HG03196 (cell line): Measurements from ENCODE around the gene TNPO3.

Experiments
- ATAC-seq: cut with Tn5 transposase; IDR thresholded peaks from one replicate; pipeline ENCODE4 v1.9.1; 2021; ENCODE audit not compliant: unreplicated experiment

TNPO3 gene

DNA sequence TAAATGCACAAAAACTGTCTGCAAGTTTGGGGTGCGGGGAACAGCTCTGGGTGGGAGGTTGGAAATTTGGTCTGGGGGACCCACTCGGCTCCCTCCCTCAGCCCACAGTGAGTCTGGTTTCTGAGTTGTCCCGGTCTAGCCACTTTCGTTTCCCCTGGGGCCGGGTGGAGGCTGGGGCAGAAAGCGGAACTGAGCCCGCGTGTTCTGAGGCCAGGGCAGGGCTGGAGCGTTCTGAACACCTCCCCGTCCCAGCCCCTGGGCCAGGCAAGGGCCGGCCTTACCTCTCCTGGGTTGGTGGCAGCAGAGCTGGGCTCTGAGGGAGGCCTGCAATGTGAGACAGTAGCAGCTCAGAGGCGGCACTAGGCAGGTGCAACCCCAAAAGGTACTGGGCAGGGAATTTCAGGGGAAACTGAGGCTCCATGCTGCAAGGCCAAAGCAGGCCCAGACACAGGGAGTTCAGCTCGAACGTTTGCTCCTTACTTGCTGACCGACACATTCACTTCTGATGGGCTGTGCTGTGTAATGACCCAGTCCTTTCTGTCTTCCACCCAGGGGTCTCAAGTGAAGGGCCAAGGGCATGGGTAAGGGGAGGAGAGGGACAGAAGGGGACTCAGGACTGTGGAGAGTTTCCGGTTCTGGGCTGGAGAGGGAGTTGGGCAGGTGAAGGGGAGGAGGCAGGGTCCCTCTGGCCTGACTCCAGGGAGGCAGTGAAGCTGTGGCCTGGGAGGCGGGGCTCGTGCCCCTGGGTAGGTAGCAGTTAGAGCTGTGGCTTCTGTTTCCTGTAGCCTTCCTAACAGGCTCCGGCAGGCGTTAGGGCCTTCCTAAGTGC is 114.2 kb downstream of the TNPO3 start:
- ATAC-seq: peak; percentile 42

DNA sequence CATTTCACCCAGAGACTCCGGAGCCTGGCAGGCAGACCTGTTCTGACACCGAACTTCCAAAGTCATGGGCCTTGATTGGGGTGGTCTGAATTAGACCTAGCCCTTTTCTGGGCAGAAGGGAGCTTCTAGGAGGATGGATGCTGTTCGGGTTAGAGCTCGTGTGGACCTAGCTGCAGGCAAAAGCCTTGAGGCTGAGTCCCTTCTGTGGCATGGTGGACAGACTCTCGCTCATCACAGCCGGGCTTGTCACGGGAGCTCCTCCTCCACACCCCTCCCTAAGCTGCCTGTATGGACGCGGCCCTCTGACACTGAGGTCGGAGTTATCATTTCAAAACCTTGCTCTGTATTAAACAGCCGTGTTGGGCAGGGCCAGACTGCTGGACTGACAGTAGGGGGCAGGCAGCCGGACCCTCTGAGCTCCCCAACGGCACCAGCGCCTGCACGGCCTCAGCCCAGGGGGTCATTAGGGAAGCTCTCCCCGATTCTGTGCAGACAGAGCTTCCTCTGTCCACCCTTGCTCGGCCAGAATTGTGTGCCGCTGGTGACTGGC is 115.0 kb downstream of the TNPO3 start:
- peak; percentile 2 for ATAC-seq

DNA sequence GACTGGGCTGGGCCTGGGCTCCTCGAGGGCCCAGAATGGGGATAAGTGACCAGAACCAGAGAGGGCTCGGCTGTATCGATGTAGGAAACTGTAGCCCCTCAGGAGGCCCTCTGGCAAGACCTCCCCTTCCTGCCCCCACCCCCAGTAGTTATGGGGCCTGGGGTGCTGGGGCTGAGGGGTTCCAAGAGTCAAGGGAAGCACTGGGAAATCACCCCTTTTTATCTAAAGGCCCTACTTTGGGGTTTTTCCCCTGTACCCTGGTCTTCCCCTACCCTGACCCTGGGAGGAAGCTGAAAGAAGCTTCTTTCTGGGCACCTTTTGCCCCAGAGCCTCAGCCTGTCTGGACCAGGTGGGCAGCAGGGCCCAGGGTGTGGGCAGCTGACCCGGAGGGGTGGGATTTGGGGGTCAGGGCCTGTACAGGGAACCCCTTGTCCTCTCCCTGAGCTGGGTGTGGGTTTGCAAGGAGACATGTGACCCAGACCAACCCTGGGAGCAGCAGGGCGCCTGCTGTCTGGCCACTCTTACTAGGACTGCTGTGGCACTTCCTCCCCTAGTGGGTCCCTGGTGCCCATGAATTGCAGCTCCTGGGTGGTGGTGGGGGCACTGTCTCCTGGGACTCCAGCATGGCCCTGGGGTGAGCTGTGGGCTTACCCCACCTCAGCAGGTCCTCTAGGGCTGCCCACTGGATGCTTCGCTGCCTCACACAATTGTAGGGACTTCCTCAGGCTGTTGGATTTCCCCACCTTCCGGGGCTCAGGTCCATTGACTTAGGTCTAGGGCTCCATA is 115.6 kb downstream of the TNPO3 start:
- peak; percentile 21 for ATAC-seq

DNA sequence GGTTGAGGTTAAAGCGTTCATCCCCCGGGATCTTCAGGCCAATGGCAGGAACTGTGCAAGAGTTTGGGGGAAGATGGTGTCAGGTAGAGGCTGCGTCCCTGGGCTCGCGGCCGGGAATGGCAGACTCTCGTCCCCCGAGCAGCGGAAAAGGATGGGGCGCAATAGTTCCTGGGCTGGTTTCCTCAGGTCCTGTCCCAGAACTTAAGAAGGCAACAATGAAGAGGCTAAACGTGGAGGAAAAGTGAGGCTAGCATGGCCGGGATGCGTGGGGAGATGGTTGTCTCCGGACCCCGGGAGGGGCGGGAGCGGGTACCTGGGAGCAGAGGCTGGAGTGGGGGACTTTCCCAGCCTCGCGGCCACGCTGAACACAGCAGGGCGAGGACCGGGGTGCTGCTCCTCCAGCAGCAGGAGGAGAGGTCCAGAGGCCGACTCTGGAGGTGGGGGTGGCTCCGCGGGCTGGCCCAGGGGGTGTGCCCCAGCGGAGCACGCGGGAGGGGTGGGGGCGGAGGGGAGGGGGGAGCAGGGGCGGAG is 116.3 kb downstream of the TNPO3 start:
- ATAC-seq: peak; percentile 13

DNA sequence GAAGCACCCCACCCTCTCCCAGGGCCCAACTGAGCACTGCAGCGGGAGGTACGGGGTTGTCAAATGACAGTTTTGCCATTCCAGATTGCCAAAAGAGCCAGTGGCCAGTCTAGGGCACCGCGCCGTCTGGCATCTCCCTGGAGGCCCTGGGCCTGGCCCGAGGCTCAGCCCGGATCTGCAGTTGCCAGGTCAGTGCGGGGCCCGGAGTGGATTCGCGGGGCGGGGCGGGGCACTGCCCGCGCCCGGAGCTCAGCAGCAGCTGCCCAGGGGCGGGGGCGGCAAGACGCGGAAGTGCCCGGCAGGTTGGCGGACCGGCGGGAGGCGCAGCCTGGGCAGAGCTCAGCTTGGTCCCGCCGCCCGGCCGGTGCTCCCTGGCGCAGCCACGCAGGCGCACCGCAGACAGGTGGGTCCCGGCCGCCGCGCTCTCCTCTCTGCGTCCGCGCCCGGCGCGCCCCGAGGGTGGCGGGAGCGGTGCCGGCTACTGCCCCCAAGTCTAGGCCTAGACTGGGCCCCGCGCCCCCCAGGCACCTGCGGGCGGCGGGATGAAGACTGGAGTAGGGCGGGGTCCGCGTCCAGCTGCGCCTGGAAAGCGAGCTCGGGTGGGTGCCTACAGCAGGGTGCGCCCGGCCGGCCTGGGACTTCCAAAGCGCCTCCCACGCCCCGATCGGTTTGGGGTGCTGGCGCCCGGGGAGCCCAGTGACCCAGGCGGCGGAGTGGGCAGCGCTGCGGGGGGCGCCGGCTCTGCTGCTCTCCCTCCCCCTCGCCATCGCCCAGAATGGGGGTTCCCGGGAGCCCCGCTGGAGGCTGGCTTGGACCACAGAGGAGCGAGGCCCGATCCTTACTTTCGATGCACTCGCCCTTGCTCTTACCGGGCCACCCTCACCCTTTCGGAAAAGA is 117.0 kb downstream of the TNPO3 start, which contains the start of gene IRF5:
TSS of gene IRF5 (plus strand) at position 281 of the 897 bp plus-strand sequence. CDS start 4,155 bp downstream, outside the sequence.
- peak; percentile 17 for ATAC-seq

DNA sequence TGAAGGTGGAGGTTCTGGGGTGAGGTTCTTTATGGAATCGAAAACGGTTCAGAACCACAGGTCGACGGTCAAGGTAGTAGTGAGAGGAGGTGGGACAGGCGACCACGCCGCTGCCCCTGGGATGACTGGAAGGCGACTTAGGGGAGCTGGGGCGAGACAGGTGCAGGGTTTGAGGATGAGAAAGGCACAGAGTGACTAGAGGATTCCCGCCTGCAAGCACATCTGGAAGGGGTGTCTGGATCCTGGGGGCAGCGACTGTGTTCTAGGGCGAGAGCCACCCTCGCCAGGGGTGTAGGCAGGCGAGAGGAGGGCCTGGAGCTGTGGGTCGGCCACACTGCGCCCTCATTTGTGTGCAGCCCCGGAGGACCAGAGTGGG is 117.7 kb downstream of the TNPO3 start:
- peak; percentile 2 for ATAC-seq

DNA sequence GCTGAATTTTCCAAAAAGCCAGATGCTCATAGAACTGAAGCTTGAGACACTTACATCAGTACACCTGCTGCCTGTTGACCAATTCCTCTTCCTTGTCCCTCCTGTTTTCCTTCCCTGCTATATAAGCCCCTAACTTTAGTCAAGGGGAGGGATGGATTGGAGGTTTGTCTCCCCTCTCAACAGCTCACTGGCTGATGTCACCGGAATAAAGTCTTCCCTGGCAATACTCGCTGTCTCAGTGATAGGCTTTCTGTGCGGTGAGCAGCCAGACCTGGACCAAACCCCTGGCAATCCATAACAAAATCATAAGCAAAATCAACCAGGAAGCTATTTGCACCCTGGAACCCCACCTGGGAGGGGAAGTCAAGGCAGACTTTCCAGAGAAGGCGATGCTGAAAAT is 118.1 kb downstream of the TNPO3 start:
- no peak for ATAC-seq

DNA sequence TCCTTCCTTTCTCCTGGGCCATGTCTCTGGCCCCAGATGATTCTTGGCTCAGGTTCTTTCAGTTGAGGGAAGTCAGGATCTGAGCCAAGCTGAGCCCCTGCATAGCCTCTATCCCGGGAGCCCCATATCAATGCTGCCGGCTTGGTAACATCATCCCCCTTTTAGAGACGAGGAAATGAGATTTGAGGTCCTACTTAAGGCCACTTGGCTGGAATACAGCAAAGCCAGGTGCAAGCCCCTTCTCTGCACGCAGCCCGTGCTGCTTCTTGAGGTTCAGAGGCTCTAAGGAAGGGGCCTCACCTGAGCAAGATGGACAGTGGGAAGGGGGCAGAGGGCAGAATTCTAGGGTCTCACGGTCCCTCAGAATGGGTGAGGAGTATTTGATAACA is 119.6 kb downstream of the TNPO3 start:
- ATAC-seq: no peak

DNA sequence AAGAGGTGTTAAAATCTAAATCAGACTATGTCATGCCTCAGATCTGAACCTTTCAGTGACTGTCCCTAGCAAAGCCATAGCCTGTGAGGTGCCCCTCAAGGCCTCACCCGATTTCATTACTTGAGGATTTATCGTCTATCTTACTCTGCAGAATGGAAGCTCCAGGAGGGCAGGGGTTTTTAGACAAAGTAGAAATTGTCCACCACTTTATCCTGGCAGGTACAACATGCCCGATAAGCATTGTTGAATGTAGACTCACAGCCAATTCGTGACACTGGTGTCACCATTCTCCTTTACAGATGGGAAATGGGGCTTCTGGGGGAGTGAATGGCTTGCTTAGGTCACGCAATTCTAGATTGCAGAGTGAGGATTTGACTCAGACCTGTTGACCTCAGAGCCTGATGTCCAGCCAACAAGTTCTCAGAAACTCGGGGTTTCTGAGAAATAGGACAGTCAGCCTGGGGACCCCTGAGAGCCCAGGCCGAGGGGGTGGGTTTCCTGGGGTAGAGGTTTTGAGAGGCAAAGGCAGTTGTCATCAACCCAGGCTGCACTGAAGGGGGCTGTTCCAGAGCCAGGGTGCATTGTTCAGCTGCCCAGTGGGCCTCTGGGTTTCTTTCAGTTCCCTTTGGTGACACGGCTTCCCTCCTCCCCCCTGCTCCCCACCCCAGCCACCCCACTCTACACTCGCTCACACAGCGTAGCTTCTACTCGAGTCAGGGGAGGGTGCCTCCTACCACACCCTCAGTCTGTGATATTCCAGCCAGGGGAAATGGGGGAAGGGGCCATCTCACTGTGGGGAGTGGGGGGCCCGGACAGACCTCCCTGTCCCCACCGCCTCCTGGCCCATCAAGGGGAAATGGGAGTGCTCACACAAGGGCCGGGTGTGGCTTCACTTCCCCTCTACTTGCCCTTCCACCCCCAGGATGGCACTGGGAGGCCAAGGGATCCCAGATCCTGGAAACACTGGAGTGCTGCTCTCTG is 120.3 kb downstream of the TNPO3 start:
- peak; percentile 16 for ATAC-seq

DNA sequence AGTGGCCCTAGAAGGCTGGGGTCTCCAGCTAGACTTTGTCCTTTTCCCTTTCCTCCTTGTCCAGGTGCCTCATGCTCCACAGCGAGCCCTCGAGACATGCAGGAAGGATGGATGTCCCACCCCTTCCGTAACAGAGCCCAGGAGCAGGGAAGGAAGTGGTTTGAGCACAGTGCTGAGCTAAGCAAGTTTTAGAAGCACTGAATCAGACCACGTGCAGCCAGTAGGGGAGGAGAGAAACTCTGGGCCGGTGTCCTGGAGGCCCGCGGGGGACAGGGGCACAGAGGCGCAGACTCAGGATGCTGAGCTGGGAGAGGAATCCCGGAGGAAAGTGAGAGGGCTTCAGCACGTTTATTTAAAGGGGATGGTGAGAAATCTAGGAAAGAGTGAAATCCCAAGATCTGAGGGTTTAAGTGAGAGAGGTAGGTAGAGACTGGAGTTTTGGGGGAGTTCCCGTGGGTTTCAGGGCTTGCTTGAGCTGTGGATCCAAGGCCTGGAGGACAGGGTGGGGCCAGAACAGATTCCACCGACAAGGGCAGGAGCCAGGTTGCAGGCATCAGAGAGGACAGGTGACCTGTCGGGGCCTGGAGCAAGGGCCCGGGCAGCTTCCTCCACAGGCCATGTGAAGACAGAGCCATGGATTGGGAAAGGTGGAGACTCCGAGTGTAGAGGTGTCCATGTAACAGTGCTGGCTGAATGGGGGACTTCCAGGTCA is 121.6 kb downstream of the TNPO3 start:
- no peak for ATAC-seq

DNA sequence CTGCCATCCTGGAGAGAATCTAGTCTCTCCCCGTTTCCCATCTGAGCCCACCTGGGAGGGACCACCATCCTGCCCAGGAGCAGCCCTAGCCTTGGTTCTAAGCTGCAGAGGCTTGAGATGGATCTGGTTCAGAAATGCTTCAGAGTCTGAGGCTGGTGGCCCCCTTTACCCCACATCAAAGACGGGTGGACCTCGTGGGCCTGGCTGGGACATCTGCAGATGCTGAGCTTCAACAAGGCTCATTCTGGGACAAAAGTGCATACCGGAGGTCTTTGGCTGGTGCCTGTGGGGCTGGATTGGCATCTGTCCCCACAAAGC is 122.1 kb downstream of the TNPO3 start:
- ATAC-seq: no peak

DNA sequence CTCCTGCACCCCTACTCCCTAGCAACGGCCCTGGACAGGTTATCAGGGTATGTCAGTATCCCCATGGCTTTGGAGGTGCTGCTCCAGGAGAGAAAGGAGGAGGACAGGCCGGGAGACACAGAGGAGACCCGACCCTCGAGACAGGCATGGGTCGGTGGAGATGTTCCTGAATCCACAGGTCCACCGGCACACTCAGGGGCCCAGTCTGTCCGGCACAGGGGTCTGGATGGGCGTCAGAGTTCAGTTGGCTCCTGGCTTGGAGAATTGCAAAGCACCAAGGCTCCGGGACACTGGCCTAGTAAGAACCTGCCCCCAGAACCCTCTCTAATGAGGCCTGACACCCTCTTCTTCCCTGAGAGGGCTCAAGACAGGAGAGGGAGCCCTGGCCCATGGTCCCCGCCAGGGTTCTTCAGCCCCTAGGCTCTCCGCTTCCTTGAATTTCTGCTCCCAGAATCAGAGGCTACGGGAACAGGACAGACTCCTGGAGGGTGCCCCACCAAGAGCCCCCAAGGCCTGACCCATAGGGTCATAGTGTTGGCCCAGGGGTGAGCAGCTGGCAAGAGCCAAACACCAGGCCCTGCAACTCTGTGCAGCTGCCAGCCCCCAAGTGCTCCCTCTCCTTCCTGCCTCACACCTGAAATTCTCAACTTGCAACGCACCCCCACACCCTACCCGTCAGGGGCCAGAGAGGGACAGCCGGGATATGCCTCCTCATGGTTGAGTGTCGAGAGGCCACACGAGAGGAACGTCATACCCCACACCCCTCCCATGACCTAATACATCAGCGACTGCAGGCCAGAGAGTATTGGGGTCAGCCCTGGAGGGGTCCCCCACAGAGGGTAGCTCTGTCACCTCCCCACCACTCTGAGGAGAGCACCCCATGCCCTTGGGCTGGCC is 122.7 kb downstream of the TNPO3 start:
- ATAC-seq: no peak

DNA sequence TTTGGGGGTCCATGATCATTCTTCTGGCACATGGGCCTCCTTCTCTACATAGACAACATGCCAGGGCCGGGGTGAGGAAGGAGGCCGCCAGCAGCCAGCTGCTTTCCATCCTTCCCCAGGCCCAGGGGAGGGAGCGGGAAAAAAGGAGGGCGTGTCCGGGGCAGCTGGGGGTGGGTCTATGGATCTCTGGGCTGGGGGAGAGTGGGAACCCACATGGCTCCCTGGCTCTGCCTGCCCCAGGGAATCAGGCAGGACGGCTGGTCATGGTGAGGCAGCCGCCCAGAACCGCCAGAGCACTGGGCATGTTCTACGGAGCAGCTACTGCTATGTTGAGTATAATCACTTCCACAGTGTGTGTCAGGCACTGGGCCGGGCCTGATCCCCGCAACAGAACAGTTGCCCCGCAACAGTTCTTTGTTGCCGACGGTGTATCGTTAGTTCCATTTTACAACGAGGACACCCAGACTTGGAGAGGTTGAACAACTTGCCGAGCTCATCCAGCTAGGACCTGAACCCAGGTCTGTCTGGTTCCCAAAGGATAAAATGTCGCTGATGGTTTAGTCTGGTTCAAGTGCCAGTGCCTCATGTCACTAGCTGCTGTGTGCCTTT is 123.6 kb downstream of the TNPO3 start:
- ATAC-seq: no peak

DNA sequence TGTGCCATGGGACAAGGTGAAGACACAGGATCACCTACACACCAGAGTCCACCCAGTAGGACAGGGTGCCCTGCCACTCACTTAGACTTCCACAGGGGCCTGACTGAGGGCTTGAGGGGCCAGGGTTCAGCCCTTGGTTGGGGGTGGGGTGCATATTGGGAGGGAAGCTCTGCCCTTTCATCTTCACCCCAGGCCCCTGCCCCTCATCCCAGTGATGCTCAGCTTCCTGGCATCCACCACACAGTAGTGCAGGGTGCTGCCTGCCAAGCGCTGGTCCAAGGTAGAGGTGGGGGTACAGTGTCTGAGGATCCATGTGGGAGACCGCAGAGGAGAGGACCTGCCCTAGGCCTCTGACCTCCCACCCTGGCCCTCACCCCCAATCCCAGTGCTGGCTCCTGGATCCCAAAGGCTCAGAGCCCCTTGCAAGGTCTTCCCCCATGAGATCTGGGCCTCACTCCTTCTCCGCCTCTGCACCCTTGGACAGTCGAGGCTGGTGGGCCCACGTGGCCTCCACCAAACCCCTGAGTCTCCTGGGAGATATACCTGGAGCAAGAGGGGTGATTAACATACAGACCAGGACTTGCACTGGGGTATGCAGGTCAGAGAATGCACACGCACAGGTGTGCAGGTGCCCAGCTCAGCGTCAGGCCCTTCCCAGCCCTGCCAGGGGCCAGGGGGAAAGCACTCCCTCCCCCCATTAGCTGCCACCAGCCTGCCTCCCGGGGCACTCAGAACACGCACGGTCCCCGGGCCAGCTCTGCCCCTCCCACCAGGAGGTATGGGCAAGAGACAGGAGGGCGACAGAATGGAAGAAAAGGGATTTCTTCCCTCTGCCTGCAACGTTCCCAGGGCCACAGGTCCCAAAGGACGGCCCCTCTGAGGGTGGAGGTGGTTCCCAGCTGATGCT is 125.8 kb downstream of the TNPO3 start:
- no peak for ATAC-seq

DNA sequence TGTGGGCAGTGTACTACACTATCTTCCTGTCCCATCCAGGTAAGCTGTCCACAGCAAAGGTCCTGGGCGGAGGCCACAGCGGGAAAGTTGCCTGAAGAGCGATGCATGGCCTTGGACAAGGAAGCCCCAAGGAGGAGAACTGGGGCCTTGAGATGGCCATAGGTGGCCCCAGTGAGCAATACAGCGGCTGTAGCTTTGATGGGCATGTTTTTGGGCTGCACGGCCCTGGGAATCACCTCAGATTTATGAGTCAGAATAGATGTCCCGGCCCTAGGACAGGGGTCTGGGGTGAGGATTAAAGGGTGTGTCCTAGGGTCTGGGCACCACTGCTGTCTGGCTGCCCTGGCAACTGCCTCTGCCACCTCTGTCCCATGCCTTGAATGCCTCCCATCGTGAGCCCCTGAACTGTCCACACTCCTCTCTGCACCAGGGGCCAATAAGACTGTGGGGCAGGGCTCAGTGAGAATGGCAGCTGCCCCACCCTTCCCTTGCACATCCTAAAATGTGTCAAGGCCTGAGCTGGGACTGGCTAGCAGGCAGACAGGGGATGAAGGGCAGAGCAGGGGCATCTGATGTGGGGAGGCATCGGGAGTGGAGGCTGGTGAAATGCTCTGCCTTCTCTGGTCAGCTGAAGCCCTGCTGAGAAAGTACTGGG is 126.6 kb downstream of the TNPO3 start:
- no peak for ATAC-seq
